ENCODE measurements around the gene KIAA2012. TPM values are rescaled to one million over a fixed set of nuclear protein-coding genes. Genes with fewer than 3 reads are reported as not detected.

KIAA2012 gene
- total RNA-seq, 1 donor from 2014 or later = not detected

DNA sequence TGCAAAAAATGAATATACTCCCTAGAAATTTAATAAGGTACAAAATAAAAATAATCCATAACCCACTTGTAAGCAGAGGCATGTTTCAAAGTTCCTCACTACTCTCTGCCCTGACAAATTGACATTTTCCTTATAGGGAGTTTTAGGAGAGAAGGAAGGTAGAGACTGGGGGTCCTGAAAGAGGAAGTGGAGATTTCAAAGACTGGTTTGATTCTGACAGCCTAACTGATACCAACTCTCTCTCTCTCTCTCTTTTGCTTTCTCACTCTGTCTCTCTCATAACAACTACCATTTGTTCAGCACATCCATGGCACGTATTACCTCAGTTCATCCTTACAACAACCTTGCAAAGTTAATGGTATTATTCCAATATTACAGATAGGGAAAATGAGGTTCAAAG lies 20.8 kb upstream of the KIAA2012 start:
- FAIRE-seq = no peak
- DNase-seq (ENCODE audit: low read depth) = no peak
- H3K4me3 ChIP-seq (ENCODE audit: low read depth, low read length) = no peak overlapping the region
- H3K27me3 ChIP-seq (ENCODE audit: control insufficient read depth, insufficient read depth, low read length) = peaks cover 4% of the 10 kb centered on the region
- H3K36me3 ChIP-seq (ENCODE audit: control insufficient read depth, insufficient read depth, low read length) = no peaks in the 10 kb centered on the region
- TF ChIP-seq, protein P1, sequence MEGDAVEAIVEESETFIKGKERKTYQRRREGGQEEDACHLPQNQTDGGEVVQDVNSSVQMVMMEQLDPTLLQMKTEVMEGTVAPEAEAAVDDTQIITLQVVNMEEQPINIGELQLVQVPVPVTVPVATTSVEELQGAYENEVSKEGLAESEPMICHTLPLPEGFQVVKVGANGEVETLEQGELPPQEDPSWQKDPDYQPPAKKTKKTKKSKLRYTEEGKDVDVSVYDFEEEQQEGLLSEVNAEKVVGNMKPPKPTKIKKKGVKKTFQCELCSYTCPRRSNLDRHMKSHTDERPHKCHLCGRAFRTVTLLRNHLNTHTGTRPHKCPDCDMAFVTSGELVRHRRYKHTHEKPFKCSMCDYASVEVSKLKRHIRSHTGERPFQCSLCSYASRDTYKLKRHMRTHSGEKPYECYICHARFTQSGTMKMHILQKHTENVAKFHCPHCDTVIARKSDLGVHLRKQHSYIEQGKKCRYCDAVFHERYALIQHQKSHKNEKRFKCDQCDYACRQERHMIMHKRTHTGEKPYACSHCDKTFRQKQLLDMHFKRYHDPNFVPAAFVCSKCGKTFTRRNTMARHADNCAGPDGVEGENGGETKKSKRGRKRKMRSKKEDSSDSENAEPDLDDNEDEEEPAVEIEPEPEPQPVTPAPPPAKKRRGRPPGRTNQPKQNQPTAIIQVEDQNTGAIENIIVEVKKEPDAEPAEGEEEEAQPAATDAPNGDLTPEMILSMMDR (IDR thresholded peaks at IDR 0.05; ENCODE audit: insufficient read depth, low read length, severe bottlenecking) = no peak

DNA sequence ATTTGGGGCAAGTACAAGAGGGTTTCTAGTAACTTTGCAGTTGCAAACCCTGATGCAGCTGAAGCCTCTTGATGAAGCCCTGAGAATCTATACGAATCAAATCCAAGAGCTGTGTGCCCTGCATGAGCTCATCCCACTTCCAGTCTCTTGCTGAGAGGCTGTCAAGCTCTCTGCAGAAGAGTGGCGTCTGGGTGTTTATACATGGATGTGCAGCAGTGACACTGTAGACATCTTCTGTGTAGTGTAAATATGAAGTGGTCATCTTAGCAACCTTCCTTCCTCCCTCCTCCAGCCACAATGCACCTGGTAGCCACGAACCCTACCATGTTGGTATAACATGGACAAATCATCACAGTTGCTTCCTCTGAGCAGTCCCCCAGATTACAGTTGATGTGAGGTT lies 18.4 kb upstream of the KIAA2012 start:
- FAIRE-seq (no peak), DNase-seq (ENCODE audit: low read depth) (no peak)
- H3K36me3 ChIP-seq (ENCODE audit: control insufficient read depth, insufficient read depth, low read length) = no peaks in the 10 kb centered on the region
- H3K4me3 ChIP-seq (ENCODE audit: low read depth, low read length) = no peak overlapping the region
- TF ChIP-seq, protein P1 (IDR thresholded peaks at IDR 0.05; ENCODE audit: insufficient read depth, low read length, severe bottlenecking) = no peak
- peaks cover 4% of the 10 kb centered on the region for H3K27me3 ChIP-seq (ENCODE audit: control insufficient read depth, insufficient read depth, low read length)

DNA sequence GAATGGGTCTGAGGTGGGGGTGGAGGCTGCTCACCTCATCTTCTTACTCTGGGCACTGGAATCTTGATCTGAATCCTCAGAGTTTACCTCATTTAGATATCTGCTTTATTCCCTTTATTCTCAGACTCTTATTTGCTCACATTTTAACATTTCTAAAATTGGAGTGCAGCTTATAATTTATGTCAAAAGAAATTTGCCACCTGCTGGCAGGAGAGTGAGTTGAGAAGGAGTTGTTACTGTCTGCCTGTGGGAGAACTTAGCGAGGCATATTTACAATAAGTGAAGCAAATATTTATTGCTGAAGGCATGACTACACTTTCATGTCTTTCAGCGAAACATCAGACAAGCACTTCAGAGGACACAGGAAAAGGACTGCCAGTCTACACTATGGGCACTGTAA lies 16.4 kb upstream of the KIAA2012 start:
- Histone ChIP-seq H3K4me3 (ENCODE audit: low read depth, low read length) (no peak overlapping the region), H3K27me3 (ENCODE audit: control insufficient read depth, insufficient read depth, low read length) (peaks cover 4% of the 10 kb centered on the region), H3K36me3 (ENCODE audit: control insufficient read depth, insufficient read depth, low read length) (no peaks in the 10 kb centered on the region)
- TF ChIP-seq, protein P1 (IDR thresholded peaks at IDR 0.05; ENCODE audit: insufficient read depth, low read length, severe bottlenecking) = peak; percentile 19
- FAIRE-seq (no peak), DNase-seq (ENCODE audit: low read depth) (peak; percentile 31)

DNA sequence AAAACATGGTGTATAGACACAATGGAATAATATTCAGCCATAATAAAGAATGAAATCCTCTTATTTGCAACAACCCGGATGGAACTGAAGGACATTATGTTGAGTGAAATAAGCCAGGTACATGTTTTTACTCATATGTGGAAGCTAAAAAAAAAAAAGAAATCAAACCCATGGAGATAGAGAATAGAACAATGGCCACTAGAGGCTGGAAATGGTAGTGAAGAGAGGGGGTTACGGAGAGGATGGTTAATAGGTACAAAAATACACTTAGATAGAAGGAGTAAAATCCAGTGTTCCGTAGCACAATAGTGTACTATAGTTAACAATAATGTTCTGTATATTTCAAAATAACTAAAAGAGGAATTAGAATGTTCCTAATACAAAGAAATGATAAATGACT lies 12.8 kb upstream of the KIAA2012 start:
- Histone ChIP-seq H3K27me3 (ENCODE audit: control insufficient read depth, insufficient read depth, low read length) (peaks cover 3% of the 10 kb centered on the region), H3K4me3 (ENCODE audit: low read depth, low read length) (no peak overlapping the region), H3K36me3 (ENCODE audit: control insufficient read depth, insufficient read depth, low read length) (no peaks in the 10 kb centered on the region)
- DNase-seq (ENCODE audit: low read depth) (no peak), FAIRE-seq (no peak)
- TF ChIP-seq, protein P1 (IDR thresholded peaks at IDR 0.05; ENCODE audit: insufficient read depth, low read length, severe bottlenecking) = no peak

DNA sequence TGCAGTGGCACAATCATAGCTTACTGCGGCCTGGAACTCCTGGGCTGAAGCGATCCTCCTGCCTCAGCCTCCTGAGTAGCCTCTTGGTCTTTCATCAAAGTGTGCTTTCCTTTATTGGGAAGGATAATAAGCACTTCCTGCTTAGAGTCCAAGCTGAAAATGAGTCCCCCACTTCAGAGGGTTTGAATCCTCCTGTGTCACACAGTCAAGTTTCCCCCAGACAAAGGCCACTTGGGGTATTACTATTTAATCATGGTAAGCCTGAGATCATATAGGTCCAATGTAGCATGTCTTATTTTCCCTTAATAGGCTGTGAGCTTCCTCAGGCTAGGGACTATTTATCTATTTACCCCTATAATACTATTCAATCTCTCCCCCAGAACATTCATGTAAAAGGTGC lies 11.4 kb upstream of the KIAA2012 start:
- Histone ChIP-seq H3K4me3 (ENCODE audit: low read depth, low read length) (no peak overlapping the region), H3K36me3 (ENCODE audit: control insufficient read depth, insufficient read depth, low read length) (no peaks in the 10 kb centered on the region), H3K27me3 (ENCODE audit: control insufficient read depth, insufficient read depth, low read length) (no peaks in the 10 kb centered on the region)
- no peak for FAIRE-seq
- TF ChIP-seq, protein P1 (IDR thresholded peaks at IDR 0.05; ENCODE audit: insufficient read depth, low read length, severe bottlenecking) = no peak
- no peak for DNase-seq (ENCODE audit: low read depth)

DNA sequence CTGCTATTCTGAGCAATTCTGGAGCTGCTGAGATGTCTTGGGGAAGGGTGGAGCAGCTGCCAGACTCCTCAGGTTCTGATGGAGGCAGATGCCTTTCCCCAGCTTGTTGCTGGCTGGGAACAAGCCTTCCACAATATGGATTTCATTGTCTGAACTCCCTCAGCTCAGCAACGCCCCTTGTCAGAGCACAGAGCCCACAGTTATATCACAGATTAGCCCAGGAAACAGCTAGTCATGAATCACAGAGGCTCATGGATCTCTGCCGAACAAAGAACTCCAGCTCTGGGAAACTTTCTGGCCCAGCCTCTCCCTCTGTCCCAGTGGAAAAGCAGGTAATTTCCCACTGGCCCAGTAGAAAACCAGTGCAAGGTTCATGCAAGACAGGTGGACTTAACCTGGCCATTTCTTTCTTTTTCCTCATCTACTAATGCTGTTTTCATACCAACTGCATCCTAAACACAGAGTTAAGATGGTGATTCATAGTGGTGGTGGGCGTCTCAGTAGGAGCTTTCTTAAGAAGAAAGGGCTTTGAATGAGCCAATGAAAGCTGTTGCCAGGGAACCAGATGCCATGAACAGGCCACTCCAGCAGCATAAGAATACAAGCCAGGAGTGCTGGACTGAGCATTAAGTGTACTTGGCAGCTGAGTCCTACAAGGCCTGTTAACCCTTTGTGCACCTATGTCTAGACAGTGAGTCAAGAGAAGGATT lies 8.7 kb upstream of the KIAA2012 start:
- Histone ChIP-seq H3K27me3 (ENCODE audit: control insufficient read depth, insufficient read depth, low read length) (no peaks in the 10 kb centered on the region), H3K4me3 (ENCODE audit: low read depth, low read length) (no peak overlapping the region), H3K36me3 (ENCODE audit: control insufficient read depth, insufficient read depth, low read length) (no peaks in the 10 kb centered on the region)
- TF ChIP-seq, protein P1 (IDR thresholded peaks at IDR 0.05; ENCODE audit: insufficient read depth, low read length, severe bottlenecking) = no peak
- no peak for FAIRE-seq
- DNase-seq (ENCODE audit: low read depth) = peak; percentile 25
